K562 (cell line): ENCODE data around the gene MMEL1. TPM values are rescaled to one million over a fixed set of nuclear protein-coding genes. Genes with fewer than 3 reads are reported as not detected.

Experiments
- CC2D1A ChIP-seq: fragments of 450-650 bp; IDR thresholded peaks from 2 replicates; pipeline ENCODE4 v1.6.1; 2017; ENCODE audit warnings: mild to moderate bottlenecking
- EP300 ChIP-seq: IDR thresholded peaks from 2 replicates; pipeline ENCODE4 v1.6.1; 2012; ENCODE audit warnings: low read length, improper control_type of control experiment
- GABPB1 ChIP-seq: sonication (generic); formaldehyde crosslinking; IDR thresholded peaks from 2 replicates; pipeline ENCODE4 v1.8.0; 2022; ENCODE audit warnings: mild to moderate bottlenecking, missing genetic modification reagents
- GTF2F1 ChIP-seq: IDR thresholded peaks from 2 replicates; pipeline ENCODE4 v1.6.1; 2011; ENCODE audit warnings: low read depth, low read length, improper control_type of control experiment
- NBN ChIP-seq: fragments of 450-650 bp; IDR thresholded peaks from 2 replicates; pipeline ENCODE4 v1.6.1; 2016; ENCODE audit warnings: low read depth, mild to moderate bottlenecking
- RB1 ChIP-seq: fragments of 450-650 bp; IDR thresholded peaks from 2 replicates; pipeline ENCODE4 v1.6.1; 2017; ENCODE audit warnings: low read depth, mild to moderate bottlenecking
- polyA plus RNA-seq, 8 experiments: library from polyadenylated mRNA; depleted of rRNA in 4 of 8; stranded (reverse) in 5 of 8; unstranded in 3 of 8; fragments of >200 nt; fragmentation: Nextera tagmentation in 2 of 8; fragmentation: Illumina TruSeq in 1 of 8; extraction: Ambion mirVana in 2 of 8; extraction: Trizol in 1 of 8; gene quantifications; 2 replicates each; pipeline versions ENCODE4 v1.2.1 to v1.2.3, GENCODE V29; 2011 to 2014; ENCODE audit warnings: inconsistent platforms in 1 of 8, missing spikeins in 1 of 8
- total RNA-seq, 7 experiments: library from RNA; depleted of rRNA in 6 of 7; stranded (reverse); fragments of >200 nt in 6 of 7; fragmentation: Illumina TruSeq in 2 of 7; extraction: Trizol in 2 of 7; gene quantifications; 2 replicates each; pipeline versions ENCODE4 v1.2.1 to v1.2.3, GENCODE V29; 2011 to 2021; ENCODE audit warnings: low replicate concordance in 1 of 7
- TF ChIP-seq, protein P1 (sequence below): fragments of 450-650 bp; IDR thresholded peaks from 2 replicates; pipeline ENCODE4 v1.6.1; 2016; ENCODE audit warnings: mild to moderate bottlenecking, moderate library complexity
- TF ChIP-seq, protein P2 (sequence below): fragments of 250-450 bp; sonication (Bioruptor Pico); IDR thresholded peaks from 2 replicates; pipeline ENCODE4 v1.4.0; 2020; ENCODE audit warnings: borderline replicate concordance
- TF ChIP-seq, protein P3 (sequence below): fragments of 200-800 bp; sonication (Bioruptor generic); IDR thresholded peaks from 2 replicates; pipeline ENCODE4 v1.6.1; 2017; ENCODE audit warnings: missing genetic modification characterization, missing compliant biosample characterization

MMEL1 gene
- total and polyA plus RNA-seq, 9 of the 15 experiments (the other 6 are each of a cell fraction or from before 2014, with no cell fraction given): not detected

DNA sequence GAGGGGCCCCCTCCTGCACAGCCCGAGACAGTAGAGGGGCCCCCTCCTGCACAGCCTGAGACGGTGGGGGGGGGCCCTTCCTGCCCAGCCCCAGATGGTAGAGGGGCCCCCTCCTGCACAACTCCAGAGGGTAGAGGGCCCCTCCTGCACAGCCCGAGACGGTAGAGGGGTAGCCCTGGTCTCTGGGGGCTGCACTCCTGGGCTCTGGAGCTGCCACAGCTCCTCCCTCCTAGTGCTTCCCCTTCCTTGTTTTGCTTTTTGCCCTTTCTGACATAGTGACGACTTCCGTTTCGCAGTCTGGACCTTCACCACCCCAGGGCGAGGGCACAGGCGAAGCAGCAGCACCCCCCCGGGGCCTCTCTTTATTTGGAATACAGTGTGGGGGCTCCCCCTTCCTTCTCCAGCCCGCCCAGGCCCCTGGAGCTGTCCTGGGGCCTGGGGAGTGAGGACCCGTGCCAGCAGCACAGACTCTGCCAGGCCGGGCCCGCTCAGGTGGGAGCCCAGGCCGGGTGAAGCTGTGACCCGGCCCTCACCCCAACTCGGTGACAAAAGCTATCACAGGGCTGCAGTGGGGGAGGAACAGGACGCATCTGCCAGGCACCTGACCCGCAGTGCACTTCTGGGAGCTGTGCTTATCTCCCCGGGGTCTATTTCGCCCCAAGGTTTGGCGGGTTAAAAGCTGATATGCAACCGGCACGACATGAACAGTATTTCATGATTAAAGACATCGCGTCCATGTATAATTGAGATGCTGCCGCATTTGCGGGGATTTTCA is 47.3 kb downstream of the MMEL1 start (continued):
- TF ChIP-seq, protein P1, sequence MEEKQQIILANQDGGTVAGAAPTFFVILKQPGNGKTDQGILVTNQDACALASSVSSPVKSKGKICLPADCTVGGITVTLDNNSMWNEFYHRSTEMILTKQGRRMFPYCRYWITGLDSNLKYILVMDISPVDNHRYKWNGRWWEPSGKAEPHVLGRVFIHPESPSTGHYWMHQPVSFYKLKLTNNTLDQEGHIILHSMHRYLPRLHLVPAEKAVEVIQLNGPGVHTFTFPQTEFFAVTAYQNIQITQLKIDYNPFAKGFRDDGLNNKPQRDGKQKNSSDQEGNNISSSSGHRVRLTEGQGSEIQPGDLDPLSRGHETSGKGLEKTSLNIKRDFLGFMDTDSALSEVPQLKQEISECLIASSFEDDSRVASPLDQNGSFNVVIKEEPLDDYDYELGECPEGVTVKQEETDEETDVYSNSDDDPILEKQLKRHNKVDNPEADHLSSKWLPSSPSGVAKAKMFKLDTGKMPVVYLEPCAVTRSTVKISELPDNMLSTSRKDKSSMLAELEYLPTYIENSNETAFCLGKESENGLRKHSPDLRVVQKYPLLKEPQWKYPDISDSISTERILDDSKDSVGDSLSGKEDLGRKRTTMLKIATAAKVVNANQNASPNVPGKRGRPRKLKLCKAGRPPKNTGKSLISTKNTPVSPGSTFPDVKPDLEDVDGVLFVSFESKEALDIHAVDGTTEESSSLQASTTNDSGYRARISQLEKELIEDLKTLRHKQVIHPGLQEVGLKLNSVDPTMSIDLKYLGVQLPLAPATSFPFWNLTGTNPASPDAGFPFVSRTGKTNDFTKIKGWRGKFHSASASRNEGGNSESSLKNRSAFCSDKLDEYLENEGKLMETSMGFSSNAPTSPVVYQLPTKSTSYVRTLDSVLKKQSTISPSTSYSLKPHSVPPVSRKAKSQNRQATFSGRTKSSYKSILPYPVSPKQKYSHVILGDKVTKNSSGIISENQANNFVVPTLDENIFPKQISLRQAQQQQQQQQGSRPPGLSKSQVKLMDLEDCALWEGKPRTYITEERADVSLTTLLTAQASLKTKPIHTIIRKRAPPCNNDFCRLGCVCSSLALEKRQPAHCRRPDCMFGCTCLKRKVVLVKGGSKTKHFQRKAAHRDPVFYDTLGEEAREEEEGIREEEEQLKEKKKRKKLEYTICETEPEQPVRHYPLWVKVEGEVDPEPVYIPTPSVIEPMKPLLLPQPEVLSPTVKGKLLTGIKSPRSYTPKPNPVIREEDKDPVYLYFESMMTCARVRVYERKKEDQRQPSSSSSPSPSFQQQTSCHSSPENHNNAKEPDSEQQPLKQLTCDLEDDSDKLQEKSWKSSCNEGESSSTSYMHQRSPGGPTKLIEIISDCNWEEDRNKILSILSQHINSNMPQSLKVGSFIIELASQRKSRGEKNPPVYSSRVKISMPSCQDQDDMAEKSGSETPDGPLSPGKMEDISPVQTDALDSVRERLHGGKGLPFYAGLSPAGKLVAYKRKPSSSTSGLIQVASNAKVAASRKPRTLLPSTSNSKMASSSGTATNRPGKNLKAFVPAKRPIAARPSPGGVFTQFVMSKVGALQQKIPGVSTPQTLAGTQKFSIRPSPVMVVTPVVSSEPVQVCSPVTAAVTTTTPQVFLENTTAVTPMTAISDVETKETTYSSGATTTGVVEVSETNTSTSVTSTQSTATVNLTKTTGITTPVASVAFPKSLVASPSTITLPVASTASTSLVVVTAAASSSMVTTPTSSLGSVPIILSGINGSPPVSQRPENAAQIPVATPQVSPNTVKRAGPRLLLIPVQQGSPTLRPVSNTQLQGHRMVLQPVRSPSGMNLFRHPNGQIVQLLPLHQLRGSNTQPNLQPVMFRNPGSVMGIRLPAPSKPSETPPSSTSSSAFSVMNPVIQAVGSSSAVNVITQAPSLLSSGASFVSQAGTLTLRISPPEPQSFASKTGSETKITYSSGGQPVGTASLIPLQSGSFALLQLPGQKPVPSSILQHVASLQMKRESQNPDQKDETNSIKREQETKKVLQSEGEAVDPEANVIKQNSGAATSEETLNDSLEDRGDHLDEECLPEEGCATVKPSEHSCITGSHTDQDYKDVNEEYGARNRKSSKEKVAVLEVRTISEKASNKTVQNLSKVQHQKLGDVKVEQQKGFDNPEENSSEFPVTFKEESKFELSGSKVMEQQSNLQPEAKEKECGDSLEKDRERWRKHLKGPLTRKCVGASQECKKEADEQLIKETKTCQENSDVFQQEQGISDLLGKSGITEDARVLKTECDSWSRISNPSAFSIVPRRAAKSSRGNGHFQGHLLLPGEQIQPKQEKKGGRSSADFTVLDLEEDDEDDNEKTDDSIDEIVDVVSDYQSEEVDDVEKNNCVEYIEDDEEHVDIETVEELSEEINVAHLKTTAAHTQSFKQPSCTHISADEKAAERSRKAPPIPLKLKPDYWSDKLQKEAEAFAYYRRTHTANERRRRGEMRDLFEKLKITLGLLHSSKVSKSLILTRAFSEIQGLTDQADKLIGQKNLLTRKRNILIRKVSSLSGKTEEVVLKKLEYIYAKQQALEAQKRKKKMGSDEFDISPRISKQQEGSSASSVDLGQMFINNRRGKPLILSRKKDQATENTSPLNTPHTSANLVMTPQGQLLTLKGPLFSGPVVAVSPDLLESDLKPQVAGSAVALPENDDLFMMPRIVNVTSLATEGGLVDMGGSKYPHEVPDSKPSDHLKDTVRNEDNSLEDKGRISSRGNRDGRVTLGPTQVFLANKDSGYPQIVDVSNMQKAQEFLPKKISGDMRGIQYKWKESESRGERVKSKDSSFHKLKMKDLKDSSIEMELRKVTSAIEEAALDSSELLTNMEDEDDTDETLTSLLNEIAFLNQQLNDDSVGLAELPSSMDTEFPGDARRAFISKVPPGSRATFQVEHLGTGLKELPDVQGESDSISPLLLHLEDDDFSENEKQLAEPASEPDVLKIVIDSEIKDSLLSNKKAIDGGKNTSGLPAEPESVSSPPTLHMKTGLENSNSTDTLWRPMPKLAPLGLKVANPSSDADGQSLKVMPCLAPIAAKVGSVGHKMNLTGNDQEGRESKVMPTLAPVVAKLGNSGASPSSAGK: peak; percentile 50
- TF ChIP-seq GABPB1 (peak; percentile 83), RB1 (peak; percentile 55), EP300 (peak; percentile 87), CC2D1A (peak; percentile 55; the same call in 1 of the 2 replicates), NBN (peak; percentile 58; the same call in 1 of the 2 replicates), GTF2F1 (no peak)
- TF ChIP-seq, protein P2, sequence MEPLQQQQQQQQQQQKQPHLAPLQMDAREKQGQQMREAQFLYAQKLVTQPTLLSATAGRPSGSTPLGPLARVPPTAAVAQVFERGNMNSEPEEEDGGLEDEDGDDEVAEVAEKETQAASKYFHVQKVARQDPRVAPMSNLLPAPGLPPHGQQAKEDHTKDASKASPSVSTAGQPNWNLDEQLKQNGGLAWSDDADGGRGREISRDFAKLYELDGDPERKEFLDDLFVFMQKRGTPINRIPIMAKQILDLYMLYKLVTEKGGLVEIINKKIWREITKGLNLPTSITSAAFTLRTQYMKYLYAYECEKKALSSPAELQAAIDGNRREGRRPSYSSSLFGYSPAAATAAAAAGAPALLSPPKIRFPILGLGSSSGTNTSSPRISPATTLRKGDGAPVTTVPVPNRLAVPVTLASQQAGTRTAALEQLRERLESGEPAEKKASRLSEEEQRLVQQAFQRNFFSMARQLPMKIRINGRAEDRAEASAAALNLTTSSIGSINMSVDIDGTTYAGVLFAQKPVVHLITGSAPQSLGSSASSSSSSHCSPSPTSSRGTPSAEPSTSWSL: 0 out of 2 replicates have a peak, but pooled peaks have one; percentile 23
- TF ChIP-seq, protein P3, sequence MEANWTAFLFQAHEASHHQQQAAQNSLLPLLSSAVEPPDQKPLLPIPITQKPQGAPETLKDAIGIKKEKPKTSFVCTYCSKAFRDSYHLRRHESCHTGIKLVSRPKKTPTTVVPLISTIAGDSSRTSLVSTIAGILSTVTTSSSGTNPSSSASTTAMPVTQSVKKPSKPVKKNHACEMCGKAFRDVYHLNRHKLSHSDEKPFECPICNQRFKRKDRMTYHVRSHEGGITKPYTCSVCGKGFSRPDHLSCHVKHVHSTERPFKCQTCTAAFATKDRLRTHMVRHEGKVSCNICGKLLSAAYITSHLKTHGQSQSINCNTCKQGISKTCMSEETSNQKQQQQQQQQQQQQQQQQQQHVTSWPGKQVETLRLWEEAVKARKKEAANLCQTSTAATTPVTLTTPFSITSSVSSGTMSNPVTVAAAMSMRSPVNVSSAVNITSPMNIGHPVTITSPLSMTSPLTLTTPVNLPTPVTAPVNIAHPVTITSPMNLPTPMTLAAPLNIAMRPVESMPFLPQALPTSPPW: peak; percentile 71
